Islet precursor cell (in vitro differentiated cells): ENCODE data around the gene PM20D2.

Experiments used
- DNase-seq: peaks from one replicate; pipeline ENCODE4 v3.0.0-alpha.2; 2018

PM20D2 gene

GRCh38 chr6:89205819-89206218 lies 60.0 kb downstream of the PM20D2 start:
- DNase-seq, result no peak

DNA sequence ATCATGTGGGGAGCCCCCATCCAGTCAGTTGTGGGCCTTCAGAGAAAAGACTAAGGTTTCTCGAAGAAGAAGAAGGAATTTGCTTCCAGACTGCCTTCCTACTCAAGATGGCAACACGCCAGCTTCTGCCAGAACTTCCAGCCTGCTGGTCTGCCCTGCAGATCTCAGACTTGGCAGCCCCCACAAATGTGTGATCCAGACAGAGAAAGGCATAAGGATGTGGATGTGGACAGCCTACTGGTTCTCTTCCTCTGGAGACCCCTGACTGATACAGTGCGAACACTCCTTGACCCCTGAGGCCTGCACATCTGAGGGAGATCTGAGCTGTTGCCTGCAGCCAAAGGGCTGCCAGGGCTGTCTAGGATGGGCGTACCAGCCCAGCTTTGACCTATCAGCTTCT lies 62.7 kb downstream of the PM20D2 start:
- no peak for DNase-seq

DNA sequence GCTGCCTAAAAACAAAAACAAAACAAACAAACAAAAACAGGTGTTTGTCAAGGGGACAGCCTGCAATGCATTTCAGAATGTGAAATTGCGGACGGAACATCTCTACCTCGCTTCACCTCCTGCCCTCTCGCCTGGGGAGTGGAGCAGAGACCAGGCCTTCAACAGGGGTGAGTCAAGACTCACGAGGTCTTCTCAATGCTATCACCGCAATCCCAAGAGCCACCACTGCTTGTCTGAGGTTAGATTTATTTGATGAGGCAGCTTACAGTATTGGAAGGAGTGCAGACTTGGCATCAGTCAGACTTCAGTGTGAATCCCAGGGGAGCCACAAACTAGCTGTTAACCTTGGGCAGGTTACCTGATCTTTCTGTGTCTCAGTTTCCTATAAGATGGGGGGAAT lies 63.6 kb downstream of the PM20D2 start:
- no peak for DNase-seq

DNA sequence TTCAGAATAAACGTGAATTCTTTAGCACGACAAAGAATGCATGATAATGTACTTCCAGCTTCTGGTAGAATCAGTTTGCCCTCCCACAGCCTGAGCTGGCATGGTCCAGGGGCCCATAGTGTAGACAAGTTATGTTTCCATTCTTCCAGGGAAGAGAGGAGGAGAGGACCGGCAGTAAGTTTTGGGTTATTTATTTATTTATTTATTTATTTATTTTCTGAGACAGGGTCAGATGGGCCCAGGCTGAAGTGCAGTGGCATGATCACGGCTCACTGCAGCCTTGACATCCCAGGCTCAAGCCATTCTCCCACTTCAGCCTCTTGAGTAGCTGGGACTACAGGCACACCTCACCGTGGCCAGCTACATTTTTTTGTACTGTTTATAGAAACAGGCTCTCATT lies 66.6 kb downstream of the PM20D2 start:
- DNase-seq, result no peak

- DNase-seq, result no peak
These were observed 68.3 kb downstream of the PM20D2 start for GRCh38 chr6:89214197-89214596.
